AG10803 (cell line): Measurements from ENCODE around the gene ZNF541.

Experiments
- DNase-seq: peaks from one replicate; pipeline ENCODE4 v3.0.0; 2010; ENCODE audit warnings: low read depth
- H3K4me3 ChIP-seq: 2 replicates; pipeline ENCODE4 v1.5.1; 2011; ENCODE audit warnings: mild to moderate bottlenecking, low read length, control low read depth
- TF ChIP-seq, protein P1 (sequence below): conservative IDR thresholded peaks from 2 replicates; pipeline ENCODE4 v1.5.1; 2011; ENCODE audit warnings: mild to moderate bottlenecking, low read length, control low read depth, inconsistent platforms

The ZNF541 gene

DNA sequence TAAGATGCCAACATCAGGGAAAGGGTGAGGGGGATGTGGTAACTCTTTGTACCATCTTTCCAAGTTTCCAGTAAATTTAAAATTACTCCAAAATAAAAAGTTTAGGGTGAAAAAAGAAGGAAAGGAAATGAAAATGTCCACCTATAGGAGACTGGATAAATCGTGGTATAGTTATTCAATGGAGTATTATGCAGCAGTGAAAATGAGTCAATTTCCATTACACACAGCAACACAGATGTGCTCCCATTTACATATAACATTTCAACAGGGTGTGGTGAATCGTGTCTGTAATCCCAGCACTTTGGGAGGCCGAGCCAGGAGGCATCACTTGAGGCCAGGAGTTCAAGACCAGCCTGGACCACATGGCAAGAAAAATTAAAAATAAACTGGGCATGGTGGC, 7.4 kb upstream of the ZNF541 start:
- no peak for DNase-seq
- H3K4me3 ChIP-seq = no peak overlapping the region
- TF ChIP-seq, protein P1, sequence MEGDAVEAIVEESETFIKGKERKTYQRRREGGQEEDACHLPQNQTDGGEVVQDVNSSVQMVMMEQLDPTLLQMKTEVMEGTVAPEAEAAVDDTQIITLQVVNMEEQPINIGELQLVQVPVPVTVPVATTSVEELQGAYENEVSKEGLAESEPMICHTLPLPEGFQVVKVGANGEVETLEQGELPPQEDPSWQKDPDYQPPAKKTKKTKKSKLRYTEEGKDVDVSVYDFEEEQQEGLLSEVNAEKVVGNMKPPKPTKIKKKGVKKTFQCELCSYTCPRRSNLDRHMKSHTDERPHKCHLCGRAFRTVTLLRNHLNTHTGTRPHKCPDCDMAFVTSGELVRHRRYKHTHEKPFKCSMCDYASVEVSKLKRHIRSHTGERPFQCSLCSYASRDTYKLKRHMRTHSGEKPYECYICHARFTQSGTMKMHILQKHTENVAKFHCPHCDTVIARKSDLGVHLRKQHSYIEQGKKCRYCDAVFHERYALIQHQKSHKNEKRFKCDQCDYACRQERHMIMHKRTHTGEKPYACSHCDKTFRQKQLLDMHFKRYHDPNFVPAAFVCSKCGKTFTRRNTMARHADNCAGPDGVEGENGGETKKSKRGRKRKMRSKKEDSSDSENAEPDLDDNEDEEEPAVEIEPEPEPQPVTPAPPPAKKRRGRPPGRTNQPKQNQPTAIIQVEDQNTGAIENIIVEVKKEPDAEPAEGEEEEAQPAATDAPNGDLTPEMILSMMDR = no peak

DNA sequence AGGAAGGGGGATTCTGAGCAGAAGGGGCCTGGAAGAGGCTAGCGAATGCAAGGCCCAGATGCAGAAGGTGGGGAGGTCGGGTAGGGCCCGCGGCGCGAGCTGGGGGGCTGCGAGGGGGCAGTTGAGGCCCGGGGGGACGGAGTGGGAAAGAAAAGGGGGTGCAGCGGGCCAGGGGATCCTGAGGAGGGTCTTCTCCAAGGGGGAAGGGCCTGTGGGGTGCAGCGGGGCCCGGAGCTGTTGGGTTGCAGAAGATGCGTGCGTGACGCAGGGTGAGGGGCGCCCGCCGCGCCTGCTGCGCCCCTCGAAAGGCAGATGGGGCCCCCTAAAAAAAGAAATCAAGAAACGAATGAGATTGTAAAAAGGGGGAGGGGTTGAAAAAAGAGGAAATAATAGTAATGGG, 313 bp downstream of the ZNF541 start:
- TF ChIP-seq, protein P1 = no peak
- DNase-seq = no peak
- H3K4me3 ChIP-seq = no peak overlapping the region

DNA sequence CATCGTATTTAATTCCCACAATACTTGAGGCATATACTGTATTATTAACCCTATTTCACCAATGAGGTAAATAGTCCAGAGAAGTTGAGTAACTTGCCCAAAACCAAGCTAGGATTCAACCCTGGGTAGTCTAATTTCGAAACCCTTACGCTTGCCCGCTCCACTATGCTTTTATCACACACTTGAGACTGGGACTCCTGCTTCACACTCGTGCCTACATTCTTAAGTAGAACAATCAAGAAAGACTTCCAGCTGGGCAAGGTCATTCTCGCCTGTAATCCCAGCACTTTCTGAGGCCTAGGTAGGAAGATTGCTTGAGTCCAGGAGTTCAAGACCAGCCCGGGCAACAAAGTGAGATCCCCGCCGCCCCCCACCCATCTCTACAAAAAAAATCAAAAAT, 3.6 kb downstream of the ZNF541 start:
- DNase-seq = no peak
- TF ChIP-seq, protein P1 = no peak
- H3K4me3 ChIP-seq = no peak overlapping the region

DNA sequence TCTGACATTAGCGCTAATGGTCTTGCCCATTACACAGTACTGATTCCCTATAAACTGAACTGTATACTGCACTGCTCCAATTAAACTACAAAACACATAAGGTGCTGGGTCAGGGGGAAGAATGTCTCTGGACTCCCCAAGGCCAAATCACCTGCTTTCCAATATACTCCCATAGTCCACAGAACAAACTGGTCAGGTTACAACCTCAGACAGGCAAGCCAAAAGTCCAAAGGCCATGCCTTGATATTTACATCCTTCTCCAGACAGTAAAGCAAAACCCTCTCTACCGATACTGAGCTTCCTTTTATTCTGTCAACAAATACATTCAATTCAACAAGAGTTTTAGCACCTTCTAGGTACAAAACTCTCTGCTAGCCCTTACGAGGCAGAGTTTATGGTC, 8.9 kb downstream of the ZNF541 start:
- TF ChIP-seq, protein P1 = no peak
- no peak overlapping the region for H3K4me3 ChIP-seq
- DNase-seq = no peak

DNA sequence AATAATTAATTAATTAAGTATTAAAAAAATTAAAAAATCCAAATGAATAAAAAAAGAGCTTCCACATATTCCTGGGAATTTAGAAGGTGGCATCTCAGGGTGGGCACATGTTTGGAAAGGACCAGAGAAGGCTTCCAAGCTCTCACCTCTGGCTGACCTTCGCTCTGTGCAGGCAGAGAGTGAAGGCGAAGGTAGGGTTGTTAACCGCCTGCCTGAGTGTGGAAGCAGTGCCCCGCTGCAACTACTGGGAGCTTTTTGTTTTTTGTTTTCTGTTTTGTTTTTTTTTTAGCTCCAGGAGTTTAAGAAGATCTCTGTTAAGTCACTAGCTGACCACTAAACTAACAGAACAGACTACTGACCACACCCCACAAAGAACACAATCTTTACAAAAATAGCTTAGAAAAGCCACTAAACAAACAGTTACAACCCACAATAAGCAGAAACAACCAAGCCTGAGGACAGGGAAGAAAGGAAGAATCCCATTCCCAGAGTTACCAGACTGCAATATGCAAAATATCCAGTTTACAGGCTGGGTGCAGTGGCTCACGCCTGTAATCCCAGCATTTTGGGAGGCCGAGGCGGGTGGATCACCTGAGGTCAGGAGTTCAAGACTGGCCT, 11.4 kb downstream of the ZNF541 start:
- no peak for DNase-seq

DNA sequence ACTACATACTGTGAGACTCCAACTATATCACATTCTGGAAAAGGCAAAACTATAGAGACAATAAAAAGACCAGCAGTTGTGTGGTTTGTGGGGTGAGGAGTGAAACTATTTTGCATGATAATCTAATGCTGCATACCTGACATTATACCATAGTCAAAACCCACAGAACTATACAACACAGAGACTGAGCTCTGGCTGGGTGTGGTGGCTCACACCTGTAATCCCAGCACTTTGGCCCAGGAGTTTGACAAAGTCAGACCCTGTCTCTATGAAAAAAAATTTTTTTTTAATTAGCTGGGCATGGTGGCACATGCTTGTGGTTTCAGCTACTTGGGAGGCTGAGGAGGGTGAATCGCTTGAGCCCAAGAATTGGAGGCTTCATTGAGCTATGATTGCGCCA, 11.9 kb downstream of the ZNF541 start:
- TF ChIP-seq, protein P1 = no peak
- no peak for DNase-seq
- H3K4me3 ChIP-seq = no peak overlapping the region

More for the DNA sequence above, 11.4 kb downstream of the ZNF541 start:
- TF ChIP-seq, protein P1 = no peak
- H3K4me3 ChIP-seq = no peak overlapping the region

DNA sequence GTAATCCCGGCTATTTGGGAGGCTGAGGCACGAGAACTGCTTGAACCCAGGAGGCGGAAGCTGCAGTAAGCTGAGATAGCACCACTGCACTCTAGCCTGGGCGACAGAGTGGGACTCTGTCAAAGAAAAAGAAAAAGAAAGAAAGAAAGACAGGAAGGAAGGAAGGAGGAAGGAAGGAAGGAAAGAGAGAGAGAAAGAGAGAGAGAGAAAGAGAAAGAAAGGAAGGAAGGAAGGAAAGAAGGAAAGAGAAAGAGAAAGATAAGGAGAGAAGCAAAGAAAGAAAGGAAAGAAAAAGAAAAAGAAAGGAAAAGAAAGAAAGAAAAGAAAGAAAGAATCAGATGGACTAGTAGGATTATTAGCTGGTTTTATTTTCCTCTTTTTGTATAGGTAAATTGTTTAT, 22.8 kb downstream of the ZNF541 start:
- DNase-seq = no peak
- no peak overlapping the region for H3K4me3 ChIP-seq
- TF ChIP-seq, protein P1 = no peak
